NCI-H2227 treated with DMSO at 0.1 percent for 48 hours (cell line): ENCODE results near the gene GPC6.
A peak's percentile ranks its signal among the peaks of the same experiment; 100 is the strongest.

Experiments
- DNase-seq: peaks from one replicate; lab custom pipeline; 2025; lab: John Stamatoyannopoulos, UW

The GPC6 gene

DNA sequence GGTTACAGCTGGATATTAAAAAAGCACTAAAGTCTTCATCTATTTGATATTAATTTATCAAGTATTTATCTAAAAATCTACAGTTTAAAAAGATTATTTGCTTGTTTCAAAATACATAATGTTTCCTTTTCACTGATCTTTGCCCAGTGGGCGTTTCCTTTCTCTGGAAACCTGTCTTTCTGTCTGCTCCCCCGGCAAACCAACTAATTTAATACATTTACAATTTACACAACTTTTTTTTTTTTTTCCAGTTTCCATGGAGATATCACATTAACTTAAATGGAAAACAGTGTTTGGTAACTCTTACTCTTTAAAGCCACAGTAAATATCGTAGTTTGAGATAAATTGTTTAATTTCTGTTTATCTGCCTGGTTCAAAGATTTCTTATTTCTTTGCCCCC lies 5.3 kb downstream of the GPC6 start:
- no peak for DNase-seq

GRCh38 chr13:93233997-93234416 lies 7.4 kb downstream of the GPC6 start:
- no peak for DNase-seq

DNA sequence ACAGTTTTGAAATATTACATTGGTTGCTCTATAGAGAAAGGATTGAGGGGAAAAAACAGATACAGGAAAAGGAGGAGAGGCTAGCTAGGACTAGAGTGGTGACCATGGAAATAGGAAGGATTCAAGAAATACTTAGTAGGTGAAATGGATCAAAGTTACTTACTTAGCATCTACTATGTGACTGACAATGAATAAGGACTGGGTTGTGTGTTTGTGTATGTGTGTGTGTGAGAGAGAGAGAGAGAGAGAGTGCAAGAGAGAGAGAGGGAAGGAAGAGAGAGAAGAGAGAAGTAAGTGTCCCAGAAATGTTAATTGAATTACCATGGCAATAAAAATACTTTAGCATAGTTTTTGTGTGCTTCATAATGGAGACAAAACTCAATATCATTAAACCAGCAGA lies 7.9 kb downstream of the GPC6 start:
- DNase-seq, result no peak

- no peak for DNase-seq
Measured at GRCh38 chr13:93235258-93236015, 8.8 kb downstream of the GPC6 start.

- DNase-seq, result no peak
Measured at GRCh38 chr13:93238711-93239110, 12.1 kb downstream of the GPC6 start.

DNA sequence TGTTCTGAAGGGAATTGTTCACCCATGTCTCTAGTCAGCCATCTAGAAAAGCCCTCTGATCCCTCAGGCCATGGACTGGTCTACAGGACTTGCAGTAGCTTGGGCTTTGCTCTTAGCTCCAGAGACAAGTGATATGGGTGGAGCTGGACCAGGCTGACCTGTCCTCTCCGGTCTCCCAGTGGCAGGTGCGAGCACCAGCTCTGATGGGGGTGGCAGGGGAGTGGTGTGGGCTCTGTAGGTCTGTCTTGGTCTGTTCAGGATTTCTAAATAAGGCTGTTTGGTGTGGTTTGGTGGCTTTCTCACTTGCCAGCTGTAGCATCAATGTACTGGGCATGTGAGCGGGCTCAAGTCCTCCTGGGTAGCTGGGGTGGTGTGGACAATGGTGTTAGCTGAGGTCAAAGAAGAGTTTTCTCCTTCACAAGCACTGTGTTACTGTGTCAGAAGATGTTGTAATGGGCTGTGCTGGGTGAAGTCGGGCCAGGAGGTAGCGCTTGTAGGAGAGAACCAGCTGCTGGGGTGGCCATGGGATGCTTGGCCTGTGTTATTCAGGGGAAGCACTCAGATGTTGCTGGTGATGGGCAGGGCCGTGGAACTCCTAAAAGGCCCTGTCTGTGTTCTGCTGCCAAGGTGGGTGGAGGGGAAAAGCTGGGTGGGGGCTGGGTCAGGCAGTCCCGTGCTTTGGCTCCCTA lies 16.9 kb downstream of the GPC6 start:
- DNase-seq, result no peak

- no peak for DNase-seq
Measured at GRCh38 chr13:93244141-93244917, 17.7 kb downstream of the GPC6 start.

GRCh38 chr13:93244918-93245280 lies 18.3 kb downstream of the GPC6 start:
- no peak for DNase-seq

DNA sequence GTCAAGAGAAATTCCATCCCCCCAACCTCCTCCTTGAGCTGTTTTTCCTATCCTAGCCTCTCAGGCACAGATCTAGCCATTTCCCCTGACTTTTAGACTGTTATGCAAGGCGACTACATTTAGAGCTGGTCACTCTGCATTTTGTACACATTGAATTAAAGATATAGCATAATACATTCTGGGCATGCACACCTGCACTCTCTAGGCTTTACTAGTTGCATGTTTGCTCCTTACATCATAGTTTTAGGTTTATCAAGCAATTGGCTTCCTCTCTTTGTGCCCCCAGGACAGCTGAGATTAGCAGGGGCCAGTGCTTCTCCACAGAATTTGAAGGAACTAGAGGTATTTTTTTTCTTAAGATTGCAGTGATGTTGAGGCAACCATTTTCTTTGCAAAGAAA lies 19.5 kb downstream of the GPC6 start:
- no peak for DNase-seq

DNA sequence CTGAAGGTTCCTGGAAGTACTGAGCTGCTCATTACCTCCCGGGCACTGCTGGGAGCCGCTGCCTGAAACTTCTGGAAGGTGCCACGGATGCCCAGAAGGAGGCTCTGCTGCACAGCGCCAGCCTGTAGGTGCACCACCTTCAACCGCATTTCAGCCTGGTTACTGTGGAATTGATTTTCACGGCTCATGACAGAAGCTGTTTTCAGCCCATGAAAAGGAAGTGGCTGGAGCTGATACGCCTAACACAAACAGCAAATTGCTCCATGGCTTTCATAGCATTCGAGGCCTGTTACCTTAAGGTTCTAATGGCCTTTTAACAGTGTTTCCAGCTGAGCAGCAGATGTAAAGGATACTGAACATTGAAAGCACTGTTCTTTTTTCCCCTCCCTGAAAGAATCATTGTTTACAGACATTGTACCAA lies 22.0 kb downstream of the GPC6 start:
- peak; percentile 46 for DNase-seq

DNA sequence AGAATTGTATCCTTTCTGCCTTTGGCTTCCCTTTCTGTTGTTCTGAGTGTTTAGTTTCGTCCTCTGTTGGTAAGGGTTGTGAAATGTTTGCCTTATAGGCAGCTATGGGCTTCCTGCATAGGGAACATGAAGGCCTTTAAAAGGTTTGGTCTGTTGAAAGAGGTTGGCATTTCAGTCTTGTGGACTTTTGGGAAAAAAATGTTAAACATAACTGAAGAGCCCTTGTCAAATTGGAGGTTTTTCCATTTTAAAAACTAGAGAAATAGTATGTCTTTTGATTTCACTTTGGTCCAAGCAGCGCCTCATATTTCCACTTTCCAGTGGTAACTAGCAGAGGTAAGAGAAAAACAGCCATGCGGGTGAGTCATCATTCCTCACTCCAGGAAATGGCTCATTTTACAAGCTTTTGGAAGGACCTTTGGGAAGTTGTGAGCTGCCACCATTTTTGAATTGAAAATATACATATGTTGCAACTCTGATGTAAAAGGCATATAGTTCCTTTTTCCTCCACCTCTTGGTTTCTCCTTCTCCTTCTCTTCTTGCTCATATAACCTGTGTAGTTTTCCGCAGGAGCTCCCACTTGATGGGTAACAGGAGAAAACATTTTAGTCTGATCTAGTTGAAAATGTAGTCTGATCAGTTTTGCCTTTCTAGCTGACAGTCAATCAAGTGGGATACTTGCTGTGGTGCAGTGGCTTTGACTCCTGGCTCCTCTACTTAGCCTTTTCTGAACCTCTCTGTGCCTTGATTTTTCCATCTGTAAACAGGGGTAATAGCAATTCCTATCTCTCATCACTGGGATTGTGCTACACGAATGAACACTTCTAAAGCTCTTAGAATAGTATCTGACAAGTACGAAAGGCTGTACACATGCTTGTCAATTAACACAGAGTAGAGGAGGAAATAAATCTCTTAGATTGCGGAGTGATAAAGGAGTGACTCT lies 23.0 kb downstream of the GPC6 start:
- DNase-seq, result no peak

DNA sequence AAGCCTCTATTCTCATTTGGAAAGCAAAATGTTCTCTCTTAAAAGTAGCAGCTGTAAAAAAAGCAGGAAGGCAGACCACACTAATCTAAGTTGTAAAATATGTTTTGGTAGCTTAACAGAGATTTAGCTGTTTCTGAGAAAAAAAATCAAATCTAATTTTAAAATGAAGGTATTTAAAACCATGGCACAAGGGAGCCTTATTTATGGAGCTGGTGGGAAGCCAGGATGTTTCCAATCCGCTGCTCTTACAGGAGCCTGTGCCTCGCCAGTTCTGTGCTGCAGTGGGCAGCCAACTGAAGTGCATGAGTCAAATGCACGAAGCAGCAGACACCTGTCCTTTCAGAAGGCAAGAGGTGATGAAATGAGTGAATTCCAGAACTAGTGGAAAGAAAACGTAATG lies 28.2 kb downstream of the GPC6 start:
- no peak for DNase-seq

DNA sequence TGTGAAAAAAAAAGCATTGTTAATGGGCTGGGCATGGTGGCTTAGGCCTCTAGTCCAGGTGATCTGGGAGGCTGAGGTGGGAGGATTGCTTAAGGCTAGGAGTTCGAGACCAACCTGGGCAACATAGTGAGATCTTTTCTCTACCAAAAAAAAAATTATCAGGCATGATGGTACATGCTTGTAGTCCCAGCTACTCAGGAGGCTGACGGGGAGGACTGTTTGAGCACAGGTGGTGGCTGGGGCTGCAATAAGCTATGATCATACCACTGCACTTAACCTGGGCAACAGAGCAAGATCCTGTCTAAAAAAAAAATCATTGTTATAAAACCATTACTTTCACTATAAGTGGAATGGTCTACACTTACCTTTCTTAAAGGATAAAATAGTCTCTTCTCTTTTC lies 30.4 kb downstream of the GPC6 start:
- no peak for DNase-seq

GRCh38 chr13:93259527-93260080 lies 33.0 kb downstream of the GPC6 start:
- no peak for DNase-seq

DNA sequence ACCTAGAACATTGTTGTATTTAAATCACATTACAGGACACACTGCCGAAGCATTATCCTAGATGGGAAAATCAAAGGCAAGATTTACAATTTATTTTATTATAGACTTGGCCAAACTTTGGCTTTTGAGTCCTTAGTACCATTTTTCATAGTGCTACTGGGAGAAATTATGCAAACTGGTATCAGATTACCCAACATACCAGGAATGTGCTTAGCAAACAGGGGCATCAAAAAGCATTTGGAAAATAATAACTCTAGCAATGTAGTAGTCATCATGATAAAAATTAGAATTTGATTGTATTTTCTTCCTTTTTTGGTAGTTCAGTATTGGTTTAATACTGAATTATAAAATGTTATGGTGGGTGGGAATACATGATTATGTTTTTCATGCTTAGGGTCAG lies 34.0 kb downstream of the GPC6 start:
- no peak for DNase-seq

- no peak for DNase-seq
Measured at GRCh38 chr13:93262729-93263345, 36.2 kb downstream of the GPC6 start.

DNA sequence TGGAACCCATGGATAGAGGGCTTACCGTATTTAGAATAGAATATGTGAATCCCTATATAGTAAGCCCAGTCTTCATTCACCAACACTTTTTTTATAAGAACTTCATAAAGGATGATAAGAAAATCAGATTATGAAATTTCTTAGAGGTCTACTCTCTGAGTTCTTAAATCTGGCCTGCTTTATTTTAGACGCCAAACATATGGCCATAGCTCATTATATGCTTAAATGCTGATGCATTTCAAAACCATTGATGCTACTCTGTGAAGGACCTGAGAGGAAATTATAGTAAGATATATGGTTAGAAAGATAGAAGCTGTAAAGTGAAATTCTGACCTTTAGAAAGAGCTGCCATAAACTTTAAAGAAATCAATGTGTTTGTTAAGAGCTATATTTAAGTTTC lies 38.3 kb downstream of the GPC6 start:
- DNase-seq, result no peak

DNA sequence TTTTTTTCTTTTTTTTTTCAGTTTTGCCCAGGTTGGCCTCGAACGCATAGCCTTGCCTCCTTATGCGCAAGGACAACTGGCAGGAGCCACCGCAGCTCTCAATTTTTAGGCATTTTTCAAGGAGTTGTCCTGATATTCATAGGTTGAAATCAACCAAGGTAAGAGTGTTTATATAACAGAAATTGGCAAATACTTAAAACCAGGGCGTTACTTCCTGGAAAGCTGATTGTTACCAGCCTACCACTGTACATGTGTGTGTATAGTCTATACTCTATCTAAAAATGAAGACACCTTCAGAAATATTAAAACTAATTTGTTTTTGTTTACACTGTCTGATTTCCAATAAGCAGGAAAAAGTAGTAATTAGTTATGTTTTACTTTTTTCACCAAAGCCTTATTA lies 39.2 kb downstream of the GPC6 start:
- DNase-seq, result no peak

DNA sequence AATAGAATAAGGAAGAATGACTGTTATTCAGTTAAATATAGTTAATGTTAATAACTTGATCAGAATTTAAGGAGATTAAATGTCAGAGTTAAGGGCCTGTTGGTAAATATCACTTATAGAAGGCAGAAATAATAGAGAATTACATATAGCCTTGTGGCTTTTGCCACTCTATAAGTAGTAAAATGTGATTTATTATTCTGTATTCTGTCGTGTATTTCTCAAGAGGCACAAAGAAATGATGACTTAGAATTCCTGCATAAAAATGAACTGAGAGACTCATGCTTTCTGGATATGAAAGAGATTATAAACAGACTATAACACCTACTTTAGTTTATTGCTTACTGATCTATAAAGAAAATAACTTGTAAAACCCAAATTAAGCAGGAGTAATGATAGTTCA lies 40.1 kb downstream of the GPC6 start:
- DNase-seq, result no peak

DNA sequence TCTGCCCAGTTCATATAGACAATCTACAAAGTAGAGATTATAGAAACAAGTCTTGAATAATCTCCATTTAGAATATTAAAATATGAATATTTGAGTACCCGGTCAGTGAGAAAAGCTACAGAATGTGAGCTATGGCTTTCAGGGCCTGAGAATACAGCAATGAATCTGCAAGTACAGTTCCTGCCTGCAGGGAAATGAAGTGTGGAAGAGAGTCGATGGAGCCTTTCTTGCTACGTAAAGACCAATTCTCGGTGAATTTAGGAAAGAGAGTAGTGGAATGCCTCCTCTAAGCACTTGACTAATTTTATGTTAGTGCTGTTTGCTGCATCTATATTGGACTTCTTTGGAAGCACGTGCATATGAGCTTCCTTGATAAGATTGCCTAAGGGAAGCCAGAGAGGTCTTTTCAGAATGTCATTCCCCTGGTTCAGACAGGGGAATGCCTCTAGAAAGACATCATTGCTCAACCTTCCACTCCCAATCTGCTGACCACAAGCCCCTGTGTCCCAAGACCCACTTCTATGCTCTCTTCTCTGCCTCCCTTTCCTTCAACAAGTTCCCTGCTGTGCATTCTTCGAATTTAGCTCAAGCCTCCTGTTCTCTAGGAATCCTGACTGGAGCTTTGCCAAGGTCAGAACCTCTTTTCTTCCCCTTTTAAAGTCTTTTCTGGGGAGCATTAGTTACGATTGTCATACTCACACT lies 41.9 kb downstream of the GPC6 start:
- DNase-seq, result no peak
